ENCODE results near the gene PHF20.

Gene PHF20

DNA sequence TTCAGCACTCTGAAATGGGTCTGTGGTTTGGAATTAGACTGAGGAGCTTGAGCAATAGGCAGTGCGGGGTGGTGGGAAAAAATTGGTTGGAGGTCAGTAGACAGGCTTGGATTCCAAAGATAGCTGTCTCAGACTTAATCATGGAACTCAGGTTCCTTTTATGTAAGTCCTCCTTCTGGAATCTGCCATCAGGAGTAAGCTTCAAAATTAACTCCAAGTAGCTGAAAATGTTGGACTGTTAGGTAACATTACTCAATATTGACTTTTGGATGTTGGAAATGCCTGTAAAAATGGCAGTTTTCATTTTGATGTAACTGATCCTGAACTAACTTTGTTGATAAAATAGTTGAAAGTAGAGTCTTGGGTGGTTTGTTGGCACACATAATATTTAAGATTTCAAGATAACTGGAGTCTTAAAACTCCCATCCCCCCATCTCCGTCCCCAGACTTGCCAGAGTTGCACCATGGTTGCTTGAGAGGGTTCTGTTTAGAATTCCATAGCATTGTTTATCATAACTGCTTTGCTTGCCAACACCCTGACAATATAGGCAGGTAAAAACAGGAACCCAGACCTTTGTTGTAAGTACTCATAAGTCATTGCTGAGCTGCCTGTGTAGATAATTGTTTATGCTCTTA lies 83.0 kb downstream of the PHF20 start:
- TF ChIP-seq, protein P1, sequence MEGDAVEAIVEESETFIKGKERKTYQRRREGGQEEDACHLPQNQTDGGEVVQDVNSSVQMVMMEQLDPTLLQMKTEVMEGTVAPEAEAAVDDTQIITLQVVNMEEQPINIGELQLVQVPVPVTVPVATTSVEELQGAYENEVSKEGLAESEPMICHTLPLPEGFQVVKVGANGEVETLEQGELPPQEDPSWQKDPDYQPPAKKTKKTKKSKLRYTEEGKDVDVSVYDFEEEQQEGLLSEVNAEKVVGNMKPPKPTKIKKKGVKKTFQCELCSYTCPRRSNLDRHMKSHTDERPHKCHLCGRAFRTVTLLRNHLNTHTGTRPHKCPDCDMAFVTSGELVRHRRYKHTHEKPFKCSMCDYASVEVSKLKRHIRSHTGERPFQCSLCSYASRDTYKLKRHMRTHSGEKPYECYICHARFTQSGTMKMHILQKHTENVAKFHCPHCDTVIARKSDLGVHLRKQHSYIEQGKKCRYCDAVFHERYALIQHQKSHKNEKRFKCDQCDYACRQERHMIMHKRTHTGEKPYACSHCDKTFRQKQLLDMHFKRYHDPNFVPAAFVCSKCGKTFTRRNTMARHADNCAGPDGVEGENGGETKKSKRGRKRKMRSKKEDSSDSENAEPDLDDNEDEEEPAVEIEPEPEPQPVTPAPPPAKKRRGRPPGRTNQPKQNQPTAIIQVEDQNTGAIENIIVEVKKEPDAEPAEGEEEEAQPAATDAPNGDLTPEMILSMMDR (IDR thresholded peaks at IDR 0.05) = no peak

DNA sequence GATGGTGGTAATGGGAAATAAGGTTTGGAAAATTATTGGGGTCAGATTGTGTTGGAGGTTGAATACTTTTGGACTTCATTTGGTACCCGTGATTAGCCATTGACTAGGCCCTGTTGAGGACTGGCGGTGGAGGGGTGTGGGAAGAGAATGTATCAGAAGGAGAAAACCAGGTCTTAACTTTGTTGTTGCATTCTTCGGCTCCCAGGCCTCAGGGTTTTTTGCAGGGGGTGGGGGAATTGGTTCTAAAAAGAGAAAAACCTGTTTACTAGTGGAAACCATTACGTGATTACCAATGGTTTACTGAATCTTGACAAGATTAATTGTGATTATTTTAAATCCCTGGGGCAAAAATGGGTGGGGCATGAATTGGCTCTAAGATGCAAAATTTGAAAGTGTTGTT lies 85.1 kb downstream of the PHF20 start:
- TF ChIP-seq, protein P1 (IDR thresholded peaks at IDR 0.05) = no peak

DNA sequence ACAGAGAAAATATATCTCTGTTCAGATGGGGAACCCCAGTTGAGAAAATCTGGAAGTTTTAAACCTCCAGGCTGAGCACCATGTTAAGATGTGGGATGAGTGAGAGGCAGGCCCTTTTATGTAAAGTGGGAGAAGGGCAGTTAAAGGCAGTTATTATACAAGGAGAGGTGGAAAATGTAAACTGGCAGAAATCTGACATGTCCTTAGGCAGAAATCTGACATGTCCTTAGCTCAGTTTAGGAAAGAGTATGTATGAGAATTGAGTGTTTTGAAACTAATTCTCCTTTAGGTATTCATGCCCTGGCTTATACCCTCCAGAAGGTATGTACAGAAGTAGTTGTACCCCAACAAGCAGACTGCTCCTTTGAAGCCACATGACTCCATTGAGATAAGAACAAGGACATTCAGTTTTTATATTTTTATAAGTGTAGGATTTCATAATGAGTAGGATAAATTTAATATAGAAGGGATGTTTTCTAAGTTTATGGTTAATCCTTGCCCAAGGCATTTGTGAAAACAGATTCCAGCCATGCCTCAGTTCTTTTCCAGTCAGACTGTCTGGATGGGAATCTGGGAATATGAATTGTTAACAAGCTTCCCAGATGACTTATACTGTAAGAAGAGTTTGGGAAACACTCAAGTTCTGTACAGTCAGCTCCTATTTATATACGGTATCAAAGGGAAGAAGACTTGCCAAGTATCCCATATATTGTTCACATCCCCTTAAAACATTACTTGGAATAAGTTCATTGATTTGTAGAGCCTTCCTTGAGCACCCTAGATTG lies 94.8 kb downstream of the PHF20 start:
- TF ChIP-seq, protein P1 (IDR thresholded peaks at IDR 0.05) = no peak

GRCh38 chr20:35870541-35871258 lies 98.9 kb downstream of the PHF20 start:
- TF ChIP-seq, protein P1 (IDR thresholded peaks at IDR 0.05) = no peak

- TF ChIP-seq, protein P1 (IDR thresholded peaks at IDR 0.05) = no peak
Measured at GRCh38 chr20:35871259-35871771, 99.5 kb downstream of the PHF20 start.

GRCh38 chr20:35876033-35876320 lies 104.2 kb downstream of the PHF20 start:
- TF ChIP-seq, protein P1 (IDR thresholded peaks at IDR 0.05) = no peak

GRCh38 chr20:35877611-35878010 lies 105.8 kb downstream of the PHF20 start:
- TF ChIP-seq, protein P1 (IDR thresholded peaks at IDR 0.05) = no peak
